K562 (cell line): Measurements from ENCODE around the gene NDUFS5. TPM values are rescaled to one million over a fixed set of nuclear protein-coding genes. Genes with fewer than 3 reads are reported as not detected.

ENCODE experiments used
- FOSL1 ChIP-seq: fragments of 200-800 bp; sonication (Bioruptor generic); conservative IDR thresholded peaks from 2 replicates; pipeline ENCODE4 v1.6.1; 2016; ENCODE audit warnings: missing genetic modification characterization, missing compliant biosample characterization
- GABPB1 ChIP-seq: sonication (generic); formaldehyde crosslinking; IDR thresholded peaks from 2 replicates; pipeline ENCODE4 v1.8.0; 2022; ENCODE audit warnings: mild to moderate bottlenecking, missing genetic modification reagents
- GATA2 ChIP-seq: sonication (generic); formaldehyde crosslinking; IDR thresholded peaks from 2 replicates; pipeline ENCODE4 v1.4.0; 2020; ENCODE audit warnings: mild to moderate bottlenecking, missing genetic modification reagents
- MED1 ChIP-seq: sonication (generic); formaldehyde crosslinking; IDR thresholded peaks from 2 replicates; pipeline ENCODE4 v1.8.1; 2023; ENCODE audit warnings: missing genetic modification reagents, borderline replicate concordance
- MEIS2 ChIP-seq: fragments of 450-650 bp; IDR thresholded peaks from 2 replicates; pipeline ENCODE4 v1.6.1; 2014; ENCODE audit warnings: mild to moderate bottlenecking; ENCODE audit not compliant: partially characterized antibody
- NR1H2 ChIP-seq: sonication (generic); formaldehyde crosslinking; IDR thresholded peaks from 2 replicates; pipeline ENCODE4 v1.4.0; 2020; ENCODE audit warnings: mild to moderate bottlenecking, missing genetic modification reagents
- NRF1 ChIP-seq, 2 experiments: fragments of 450-650 bp; IDR thresholded peaks in 1 of 2; conservative IDR thresholded peaks in 1 of 2; 2 replicates each; pipeline ENCODE4 v1.6.1; 2014; ENCODE audit warnings: mild to moderate bottlenecking in 2 of 2
- RFX1 ChIP-seq: fragments of 450-650 bp; IDR thresholded peaks from 2 replicates; pipeline ENCODE4 v1.6.1; 2016; ENCODE audit warnings: mild to moderate bottlenecking, moderate library complexity
- SP2 ChIP-seq: IDR thresholded peaks from 2 replicates; pipeline ENCODE4 v1.6.1; 2011; ENCODE audit warnings: mild to moderate bottlenecking, low read depth, low read length, moderate library complexity; ENCODE audit not compliant: poor library complexity, severe bottlenecking; ENCODE audit errors: extremely low read depth
- SPI1 ChIP-seq: IDR thresholded peaks from 2 replicates; pipeline ENCODE4 v1.6.1; 2011; ENCODE audit warnings: low read depth, low read length, control low read depth, borderline replicate concordance
- TEAD2 ChIP-seq: fragments of 450-650 bp; IDR thresholded peaks from 2 replicates; pipeline ENCODE4 v1.6.1; 2016; ENCODE audit warnings: missing genetic modification characterization, control low read depth, missing compliant biosample characterization
- ZNF263 ChIP-seq: sonication (generic); formaldehyde crosslinking; IDR thresholded peaks from 2 replicates; pipeline ENCODE4 v1.8.0; 2022; ENCODE audit warnings: mild to moderate bottlenecking, missing genetic modification reagents, borderline replicate concordance
- polyA plus RNA-seq, 8 experiments: library from polyadenylated mRNA; depleted of rRNA in 4 of 8; stranded (reverse) in 5 of 8; unstranded in 3 of 8; fragments of >200 nt; fragmentation: Nextera tagmentation in 2 of 8; fragmentation: Illumina TruSeq in 1 of 8; extraction: Ambion mirVana in 2 of 8; extraction: Trizol in 1 of 8; gene quantifications; 2 replicates each; pipeline versions ENCODE4 v1.2.1 to v1.2.3, GENCODE V29; 2011 to 2014; ENCODE audit warnings: inconsistent platforms in 1 of 8, missing spikeins in 1 of 8
- total RNA-seq, 7 experiments: library from RNA; depleted of rRNA in 6 of 7; stranded (reverse); fragments of >200 nt in 6 of 7; fragmentation: Illumina TruSeq in 2 of 7; extraction: Trizol in 2 of 7; gene quantifications; 2 replicates each; pipeline versions ENCODE4 v1.2.1 to v1.2.3, GENCODE V29; 2011 to 2021; ENCODE audit warnings: low replicate concordance in 1 of 7
- TF ChIP-seq, protein P1 (sequence below): fragments of 450-650 bp; IDR thresholded peaks from 2 replicates; pipeline ENCODE4 v1.6.1; 2016
- TF ChIP-seq, protein P2 (sequence below): fragments of 450-650 bp; conservative IDR thresholded peaks from 2 replicates; pipeline ENCODE4 v1.6.1; 2016; ENCODE audit warnings: missing genetic modification characterization, low read depth, mild to moderate bottlenecking, missing compliant biosample characterization, moderate library complexity
- TF ChIP-seq, protein P3 (sequence below), 3 experiments: IDR thresholded peaks in 2 of 3; conservative IDR thresholded peaks in 1 of 3; 2 replicates each; pipeline ENCODE4 v1.5.1; 2011 to 2012; ENCODE audit warnings: low read length in 3 of 3, mild to moderate bottlenecking in 3 of 3, control low read depth in 2 of 3, improper control_type of control experiment in 1 of 3, inconsistent platforms in 1 of 3, low read depth in 1 of 3, mixed read lengths in 1 of 3, moderate library complexity in 1 of 3; ENCODE audit not compliant: insufficient read depth in 2 of 3

NDUFS5 gene
- total and polyA plus RNA-seq, 9 of the 15 experiments (the other 6 are each of a cell fraction or from before 2014, with no cell fraction given), result 499 to 2,737 (median 1,281) TPM

- TF ChIP-seq, protein P1, sequence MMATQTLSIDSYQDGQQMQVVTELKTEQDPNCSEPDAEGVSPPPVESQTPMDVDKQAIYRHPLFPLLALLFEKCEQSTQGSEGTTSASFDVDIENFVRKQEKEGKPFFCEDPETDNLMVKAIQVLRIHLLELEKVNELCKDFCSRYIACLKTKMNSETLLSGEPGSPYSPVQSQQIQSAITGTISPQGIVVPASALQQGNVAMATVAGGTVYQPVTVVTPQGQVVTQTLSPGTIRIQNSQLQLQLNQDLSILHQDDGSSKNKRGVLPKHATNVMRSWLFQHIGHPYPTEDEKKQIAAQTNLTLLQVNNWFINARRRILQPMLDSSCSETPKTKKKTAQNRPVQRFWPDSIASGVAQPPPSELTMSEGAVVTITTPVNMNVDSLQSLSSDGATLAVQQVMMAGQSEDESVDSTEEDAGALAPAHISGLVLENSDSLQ, result peak; percentile 55
- peak; percentile 98 for TF ChIP-seq SPI1
- TF ChIP-seq GATA2 (CRISPR knock-in tag), result peak; percentile 47; the same call in 1 of the 2 replicates
- TF ChIP-seq, protein P2, sequence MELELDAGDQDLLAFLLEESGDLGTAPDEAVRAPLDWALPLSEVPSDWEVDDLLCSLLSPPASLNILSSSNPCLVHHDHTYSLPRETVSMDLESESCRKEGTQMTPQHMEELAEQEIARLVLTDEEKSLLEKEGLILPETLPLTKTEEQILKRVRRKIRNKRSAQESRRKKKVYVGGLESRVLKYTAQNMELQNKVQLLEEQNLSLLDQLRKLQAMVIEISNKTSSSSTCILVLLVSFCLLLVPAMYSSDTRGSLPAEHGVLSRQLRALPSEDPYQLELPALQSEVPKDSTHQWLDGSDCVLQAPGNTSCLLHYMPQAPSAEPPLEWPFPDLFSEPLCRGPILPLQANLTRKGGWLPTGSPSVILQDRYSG (tag), result no peak
- TF ChIP-seq GABPB1 (CRISPR knock-in tag), result 0 out of 2 replicates have a peak, but pooled peaks have one; percentile 17
- peak; percentile 82; the same call in 1 of the 2 replicates for TF ChIP-seq ZNF263
- peak; percentile 26 for TF ChIP-seq MEIS2
- peak; percentile 20 to 25; a peak in 1 of 4 replicates for TF ChIP-seq NRF1 (conservative IDR thresholded peaks at IDR 0.05 in 1 of 2, IDR thresholded peaks at IDR 0.05 in 1 of 2)
- TF ChIP-seq, protein P3, sequence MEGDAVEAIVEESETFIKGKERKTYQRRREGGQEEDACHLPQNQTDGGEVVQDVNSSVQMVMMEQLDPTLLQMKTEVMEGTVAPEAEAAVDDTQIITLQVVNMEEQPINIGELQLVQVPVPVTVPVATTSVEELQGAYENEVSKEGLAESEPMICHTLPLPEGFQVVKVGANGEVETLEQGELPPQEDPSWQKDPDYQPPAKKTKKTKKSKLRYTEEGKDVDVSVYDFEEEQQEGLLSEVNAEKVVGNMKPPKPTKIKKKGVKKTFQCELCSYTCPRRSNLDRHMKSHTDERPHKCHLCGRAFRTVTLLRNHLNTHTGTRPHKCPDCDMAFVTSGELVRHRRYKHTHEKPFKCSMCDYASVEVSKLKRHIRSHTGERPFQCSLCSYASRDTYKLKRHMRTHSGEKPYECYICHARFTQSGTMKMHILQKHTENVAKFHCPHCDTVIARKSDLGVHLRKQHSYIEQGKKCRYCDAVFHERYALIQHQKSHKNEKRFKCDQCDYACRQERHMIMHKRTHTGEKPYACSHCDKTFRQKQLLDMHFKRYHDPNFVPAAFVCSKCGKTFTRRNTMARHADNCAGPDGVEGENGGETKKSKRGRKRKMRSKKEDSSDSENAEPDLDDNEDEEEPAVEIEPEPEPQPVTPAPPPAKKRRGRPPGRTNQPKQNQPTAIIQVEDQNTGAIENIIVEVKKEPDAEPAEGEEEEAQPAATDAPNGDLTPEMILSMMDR (IDR thresholded peaks at IDR 0.05 in 2 of 3, conservative IDR thresholded peaks at IDR 0.05 in 1 of 3; ENCODE audit: insufficient read depth in 2 of 3, low read depth in 1 of 3, low read length in 3 of 3), result peak; percentile 19 to 21 (median 19); a peak in 3 of 6 replicates
- no peak for TF ChIP-seq RFX1
- TF ChIP-seq SP2, result no peak
- no peak for TF ChIP-seq FOSL1 (tag)
- TF ChIP-seq TEAD2 (tag), result no peak
- TF ChIP-seq NR1H2, result no peak
- no peak for TF ChIP-seq MED1 (CRISPR knock-in tag)
Observed at GRCh38 chr1:39044762-39045161, 18.6 kb downstream of the NDUFS5 start (continued).
